Neuron (in vitro differentiated cells): ENCODE data around the gene MRRF.
A peak's percentile ranks its signal among the peaks of the same experiment; 100 is the strongest.

Source experiments
- H2AFZ ChIP-seq: one replicate; pipeline ENCODE4 v1.6.1; 2013; ENCODE audit warnings: low read depth, mild to moderate bottlenecking, inconsistent platforms, low read length, moderate library complexity
- H3K27me3 ChIP-seq: one replicate; pipeline ENCODE4 v1.6.1; 2013; ENCODE audit warnings: low read length; ENCODE audit not compliant: insufficient read depth
- H3K36me3 ChIP-seq: one replicate; pipeline ENCODE4 v1.6.1; 2013; ENCODE audit warnings: low read length; ENCODE audit not compliant: insufficient read depth
- H3K4me1 ChIP-seq: one replicate; pipeline ENCODE4 v1.6.1; 2013; ENCODE audit warnings: low read length; ENCODE audit not compliant: insufficient read depth
- H3K4me3 ChIP-seq: 2 replicates; pipeline ENCODE4 v1.5.1; 2013; ENCODE audit warnings: mild to moderate bottlenecking, low read length, moderate library complexity
- H3K9me3 ChIP-seq: one replicate; pipeline ENCODE4 v1.6.1; 2013; ENCODE audit warnings: low read length

The MRRF gene, protein sequence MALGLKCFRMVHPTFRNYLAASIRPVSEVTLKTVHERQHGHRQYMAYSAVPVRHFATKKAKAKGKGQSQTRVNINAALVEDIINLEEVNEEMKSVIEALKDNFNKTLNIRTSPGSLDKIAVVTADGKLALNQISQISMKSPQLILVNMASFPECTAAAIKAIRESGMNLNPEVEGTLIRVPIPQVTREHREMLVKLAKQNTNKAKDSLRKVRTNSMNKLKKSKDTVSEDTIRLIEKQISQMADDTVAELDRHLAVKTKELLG

DNA sequence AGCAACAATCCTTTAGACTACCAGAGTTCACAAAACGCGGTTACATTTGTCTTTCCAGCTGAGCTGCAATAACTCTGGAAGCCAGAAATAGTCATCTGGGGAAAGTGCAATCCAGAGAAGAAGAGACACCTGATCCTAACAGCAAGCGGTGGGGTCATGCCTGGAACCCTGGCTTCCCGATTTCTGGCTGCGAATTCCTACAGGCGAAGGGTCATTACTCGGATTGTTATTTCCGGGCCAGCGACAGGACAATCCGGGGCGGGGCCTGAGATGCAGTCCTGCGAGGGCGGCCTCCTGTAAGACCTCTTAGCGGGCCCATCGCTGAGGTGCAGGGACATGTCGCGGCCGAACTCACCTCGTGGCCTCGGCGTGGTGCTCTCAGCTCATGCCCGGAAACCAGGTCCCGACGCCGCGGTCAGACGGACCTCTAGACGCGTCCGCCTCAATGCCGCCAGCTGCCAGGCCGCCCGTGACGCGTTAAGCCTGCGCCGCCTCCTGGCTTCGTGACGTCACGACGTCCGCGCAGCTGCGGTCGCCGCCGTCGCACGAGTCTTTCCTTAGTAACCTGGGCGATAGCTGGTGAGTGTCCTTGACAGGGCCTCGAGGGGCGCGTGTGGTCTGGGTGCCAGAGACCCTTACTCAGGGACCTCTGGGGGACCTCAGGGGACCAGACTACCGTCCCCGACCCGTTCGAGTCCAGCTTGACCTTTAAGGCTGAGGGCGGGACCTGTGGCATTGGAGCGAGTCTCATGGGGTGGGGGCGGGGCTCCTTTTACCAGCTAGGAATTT, at the start of gene MRRF, which contains the start of gene RBM18:
MRRF (plus strand) TSS at position 523 of the 789 bp plus-strand sequence. CDS start 6,010 bp downstream, outside the sequence.
RBM18 (minus strand) TSS at position 481 of the 789 bp plus-strand sequence. CDS start 3,348 bp downstream, outside the sequence.
- no peaks in the 10 kb centered on the region for H3K27me3 ChIP-seq
- H3K9me3 ChIP-seq, result no peaks in the 10 kb centered on the region
- H3K4me3 ChIP-seq, result peak within 1 kb of the TSS; percentile 74

DNA sequence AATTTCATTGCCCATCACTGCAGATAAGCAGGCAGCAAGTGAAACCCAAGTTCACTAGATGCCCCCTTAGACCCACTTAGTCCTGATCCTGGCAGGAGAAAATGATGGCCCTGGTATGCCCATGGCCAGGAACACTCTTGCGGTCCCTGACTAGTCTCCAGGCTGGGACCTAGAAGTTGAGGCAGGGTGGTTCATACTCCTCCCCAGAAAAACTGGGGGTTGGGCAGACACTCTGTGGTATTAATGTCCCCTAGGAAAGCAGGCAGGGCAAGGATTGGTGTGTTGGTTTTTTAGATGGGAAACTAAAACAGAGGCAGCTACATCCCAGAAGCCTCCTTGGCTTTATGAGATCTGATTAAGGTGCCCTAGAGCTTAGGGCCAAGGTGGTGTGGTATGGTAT, 49.0 kb upstream of the MRRF start:
- Histone ChIP-seq H3K4me3 (no peak overlapping the region), H3K9me3 (no peaks in the 10 kb centered on the region), H3K36me3 (no peaks in the 10 kb centered on the region), H3K4me1 (peaks cover 3% of the 10 kb centered on the region), H3K27me3 (peaks cover 96% of the 10 kb centered on the region), H2AFZ (no peak overlapping the region)

More for the DNA sequence above, at the start of gene MRRF, which contains the start of gene RBM18:
- Histone ChIP-seq H3K4me1 (peaks cover 16% of the 10 kb centered on the region), H3K36me3 (peaks cover 20% of the 10 kb centered on the region), H2AFZ (peak within 1 kb of the TSS; percentile 72)

DNA sequence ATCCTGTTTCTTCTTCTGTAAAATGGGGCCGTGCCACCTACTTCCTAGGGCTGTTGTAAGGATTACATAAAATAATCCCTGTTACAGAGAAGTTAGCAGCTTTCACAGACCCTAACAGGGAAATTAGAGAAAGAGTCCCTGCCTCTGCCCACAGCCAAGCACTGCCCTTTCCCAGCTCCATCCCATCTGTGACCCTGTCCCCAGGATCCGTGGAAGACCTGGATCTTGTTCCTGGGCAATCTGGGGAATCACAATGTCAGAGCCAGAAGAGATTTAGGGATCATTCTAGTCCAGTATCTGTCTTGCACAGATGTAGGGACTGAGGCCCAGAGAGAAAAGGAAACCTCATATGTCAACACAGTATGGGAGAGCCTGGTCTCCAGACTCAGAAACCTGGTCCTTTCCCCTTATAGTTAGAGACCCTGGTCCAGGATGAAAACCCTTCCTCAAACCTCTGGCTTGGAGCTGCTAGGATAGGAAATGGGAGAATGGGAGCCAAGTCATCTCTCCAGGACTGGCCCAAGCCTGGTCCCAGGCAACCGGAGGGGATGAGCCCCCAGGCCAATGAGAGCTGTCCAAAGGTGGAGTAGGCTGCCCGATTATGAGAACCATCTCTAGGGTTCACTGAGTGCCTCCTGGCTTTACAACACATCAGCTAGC, 48.4 kb upstream of the MRRF start:
- peaks cover 97% of the 10 kb centered on the region for H3K27me3 ChIP-seq

DNA sequence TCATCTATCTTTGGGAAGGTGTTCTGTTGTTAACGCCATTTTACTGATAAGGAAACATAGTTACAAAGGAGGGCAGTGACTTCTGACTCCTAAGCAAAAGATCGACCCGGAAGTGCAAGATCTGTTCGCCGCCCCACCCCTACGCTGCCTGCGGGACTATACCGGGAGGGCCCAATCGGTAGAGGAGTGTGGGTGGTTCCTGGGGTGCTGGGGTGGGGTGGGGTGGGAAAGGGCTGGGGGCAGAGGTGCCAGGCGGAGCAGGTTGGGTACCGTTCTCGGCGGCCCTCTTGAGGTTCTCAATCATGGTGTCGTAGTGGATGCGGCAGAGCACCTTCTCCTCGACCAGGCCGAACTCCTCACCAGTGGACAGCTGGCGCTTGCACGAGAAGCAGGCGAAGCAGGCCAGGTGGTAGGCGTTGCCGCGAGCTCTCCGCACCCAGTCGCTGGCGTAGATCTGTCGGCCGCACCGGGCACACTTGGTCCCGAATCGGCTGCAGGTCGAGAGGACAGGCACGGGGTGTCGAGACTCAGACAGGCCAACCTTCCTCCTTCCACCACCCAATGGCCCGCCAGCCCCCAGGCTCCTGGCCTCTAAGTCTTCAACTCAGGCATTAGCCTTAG, 47.8 kb upstream of the MRRF start:
- Histone ChIP-seq H3K36me3 (no peaks in the 10 kb centered on the region), H2AFZ (no peak overlapping the region), H3K27me3 (peaks cover 97% of the 10 kb centered on the region), H3K4me3 (no peak overlapping the region), H3K9me3 (no peaks in the 10 kb centered on the region), H3K4me1 (peaks cover 7% of the 10 kb centered on the region)

More for the DNA sequence above, 48.4 kb upstream of the MRRF start:
- peaks cover 4% of the 10 kb centered on the region for H3K4me1 ChIP-seq
- no peaks in the 10 kb centered on the region for H3K36me3 ChIP-seq
- no peak overlapping the region for H2AFZ ChIP-seq
- H3K4me3 ChIP-seq, result no peak overlapping the region
- H3K9me3 ChIP-seq, result no peaks in the 10 kb centered on the region

DNA sequence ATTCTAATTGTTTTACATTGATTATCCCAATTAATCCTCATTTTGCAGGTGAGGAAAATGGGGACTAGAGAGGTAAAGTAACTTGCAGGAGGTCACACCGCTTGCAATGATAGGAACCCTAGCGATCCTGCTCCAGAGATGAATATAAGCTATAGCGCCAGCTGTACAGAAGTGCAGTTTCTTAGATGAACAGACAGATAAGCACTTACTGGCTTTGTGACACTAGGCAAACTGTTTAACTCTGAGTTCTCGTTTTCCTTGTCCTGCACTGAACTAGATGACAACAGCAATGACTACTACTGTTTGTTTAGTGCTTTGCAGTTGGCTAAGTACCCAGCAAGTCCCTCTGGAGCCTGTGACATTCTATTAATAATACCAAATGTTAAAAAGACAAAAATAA, 47.0 kb upstream of the MRRF start:
- Histone ChIP-seq H3K4me1 (peaks cover 7% of the 10 kb centered on the region), H3K9me3 (no peaks in the 10 kb centered on the region), H2AFZ (no peak overlapping the region), H3K4me3 (no peak overlapping the region), H3K36me3 (no peaks in the 10 kb centered on the region), H3K27me3 (peaks cover 97% of the 10 kb centered on the region)

DNA sequence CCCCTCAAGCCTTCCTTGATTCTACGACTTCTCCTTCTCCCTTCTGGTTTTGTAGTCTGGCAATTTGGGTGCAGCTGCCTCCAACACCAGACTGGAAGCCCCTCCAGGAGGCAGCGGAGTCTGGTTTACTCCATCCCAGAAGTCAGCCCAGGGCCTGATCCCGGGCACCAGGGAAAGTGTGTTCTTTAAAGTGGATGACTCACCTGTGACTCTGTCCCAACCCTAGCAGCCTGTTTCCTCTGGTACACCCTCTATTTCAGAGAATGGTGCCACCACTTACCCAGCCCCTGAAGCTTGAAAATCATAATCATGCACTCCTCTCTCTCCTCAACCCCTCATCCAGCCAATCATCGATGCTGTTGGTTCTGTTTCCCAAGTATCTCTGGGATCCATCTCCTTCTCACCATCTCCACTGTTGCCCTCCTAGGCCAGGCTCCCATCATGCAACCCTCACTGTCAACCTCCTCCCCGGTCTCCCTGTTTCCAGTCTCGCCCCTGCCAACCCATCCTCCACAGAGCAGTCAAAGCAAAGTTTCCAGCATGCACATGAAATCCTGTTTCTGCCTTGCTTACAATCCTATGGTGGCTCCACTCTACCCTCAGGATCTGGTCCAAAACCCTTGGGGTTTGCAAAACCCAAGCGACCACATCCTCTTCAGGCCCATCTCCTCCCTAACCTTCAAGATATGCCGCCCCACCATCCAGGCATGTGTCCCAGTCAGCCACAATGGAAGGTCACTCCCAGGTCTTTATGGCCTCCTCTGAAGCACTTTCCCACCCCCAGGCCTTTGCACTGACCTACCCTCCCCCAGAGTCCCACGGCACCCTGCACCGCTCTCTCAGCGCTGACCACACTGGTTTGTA, 46.4 kb upstream of the MRRF start:
- no peak overlapping the region for H3K4me3 ChIP-seq
- peaks cover 7% of the 10 kb centered on the region for H3K4me1 ChIP-seq
- no peaks in the 10 kb centered on the region for H3K9me3 ChIP-seq

DNA sequence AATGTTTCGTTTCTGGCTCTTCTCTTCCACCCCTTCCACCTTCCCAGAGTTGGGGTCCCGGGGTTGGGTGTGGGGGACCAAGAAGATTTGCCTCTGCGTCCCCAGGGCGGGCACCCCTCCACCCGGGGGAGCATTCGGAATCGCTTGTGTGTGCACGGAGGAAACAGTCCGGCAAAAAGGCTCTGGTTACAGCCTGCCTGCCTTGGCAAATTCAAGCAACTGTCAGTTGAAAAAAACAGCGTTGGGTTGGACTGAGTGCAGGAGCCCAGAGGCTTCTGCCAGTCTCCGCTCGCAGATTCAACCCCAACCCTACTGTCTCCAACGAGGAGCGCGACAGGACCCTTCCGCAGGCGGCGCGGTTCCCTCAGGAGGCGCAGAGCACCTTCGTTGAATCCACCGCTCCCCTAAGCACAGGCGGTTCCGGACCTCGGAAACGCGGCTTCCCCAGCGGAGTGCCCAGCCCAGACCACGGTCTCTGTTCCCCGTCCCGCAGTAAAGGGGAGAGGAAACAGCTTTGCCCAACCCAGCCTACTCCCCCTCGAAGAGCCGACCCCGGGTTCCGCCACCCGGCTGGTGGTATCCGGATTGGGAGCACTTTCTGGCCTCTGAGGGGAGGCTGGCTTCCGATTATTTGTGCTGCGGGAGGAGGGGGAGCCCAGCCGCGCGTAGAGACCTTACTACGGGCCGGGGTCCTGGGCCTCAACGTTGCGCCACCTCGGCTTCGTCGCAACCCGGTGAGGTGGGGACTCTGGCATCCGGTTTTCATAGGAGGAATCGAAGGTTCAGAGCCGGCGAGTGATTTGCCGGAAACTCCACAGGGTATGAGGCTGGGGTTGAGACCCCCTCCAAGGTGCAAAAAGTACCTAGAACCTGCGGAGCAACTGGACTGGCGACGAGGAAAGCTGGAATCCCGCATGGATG, 45.5 kb upstream of the MRRF start:
- H2AFZ ChIP-seq, result no peak overlapping the region
- no peak overlapping the region for H3K4me3 ChIP-seq
- H3K27me3 ChIP-seq, result peaks cover 99% of the 10 kb centered on the region
- H3K36me3 ChIP-seq, result no peaks in the 10 kb centered on the region
- H3K4me1 ChIP-seq, result peaks cover 7% of the 10 kb centered on the region
- no peaks in the 10 kb centered on the region for H3K9me3 ChIP-seq

More for the DNA sequence above, 46.4 kb upstream of the MRRF start:
- no peaks in the 10 kb centered on the region for H3K36me3 ChIP-seq
- peaks cover 97% of the 10 kb centered on the region for H3K27me3 ChIP-seq
- H2AFZ ChIP-seq, result no peak overlapping the region

DNA sequence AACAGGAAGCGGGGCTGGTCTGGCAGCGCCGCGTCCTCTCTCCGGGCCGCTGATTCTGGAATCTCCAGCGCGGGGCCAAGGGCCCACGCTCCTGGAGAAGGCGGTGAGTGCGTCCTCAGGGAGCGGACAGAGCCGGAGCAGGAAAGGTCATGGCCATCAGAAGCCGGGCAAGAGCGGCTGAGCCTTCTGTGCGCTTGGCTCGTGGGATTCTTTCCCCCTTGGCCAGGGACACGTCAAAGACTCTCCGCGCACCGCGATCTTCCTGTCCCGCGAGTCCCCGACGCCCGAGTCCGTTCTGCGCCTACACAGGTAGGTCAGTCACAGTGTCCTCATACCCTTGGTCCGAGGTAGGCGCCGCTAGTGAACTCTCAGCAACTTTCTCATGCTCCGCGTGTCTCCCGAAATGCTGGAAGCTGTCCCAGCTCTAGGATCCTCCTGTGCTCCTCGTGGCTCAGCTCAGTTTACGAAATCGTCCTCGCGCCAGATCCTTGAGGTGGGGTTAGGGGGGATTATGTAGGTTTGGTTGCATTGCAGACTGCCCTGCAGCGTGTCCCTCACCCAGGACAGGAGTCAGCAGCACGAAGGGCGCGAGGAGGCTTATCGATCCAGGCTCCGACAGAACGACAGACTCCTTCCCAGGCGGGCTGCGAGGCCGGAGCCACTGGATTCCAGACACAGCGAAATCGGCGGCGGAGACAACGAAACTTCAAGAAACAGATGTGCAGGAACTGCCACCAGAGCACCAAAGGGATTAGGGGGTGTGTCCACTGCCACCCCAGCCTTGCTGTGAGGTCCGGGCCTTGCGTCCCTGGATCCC, 44.6 kb upstream of the MRRF start:
- no peak overlapping the region for H3K4me3 ChIP-seq
- H3K36me3 ChIP-seq, result no peaks in the 10 kb centered on the region
- no peak overlapping the region for H2AFZ ChIP-seq
- H3K4me1 ChIP-seq, result peaks cover 7% of the 10 kb centered on the region
- peaks cover 100% of the 10 kb centered on the region for H3K27me3 ChIP-seq
- no peaks in the 10 kb centered on the region for H3K9me3 ChIP-seq

DNA sequence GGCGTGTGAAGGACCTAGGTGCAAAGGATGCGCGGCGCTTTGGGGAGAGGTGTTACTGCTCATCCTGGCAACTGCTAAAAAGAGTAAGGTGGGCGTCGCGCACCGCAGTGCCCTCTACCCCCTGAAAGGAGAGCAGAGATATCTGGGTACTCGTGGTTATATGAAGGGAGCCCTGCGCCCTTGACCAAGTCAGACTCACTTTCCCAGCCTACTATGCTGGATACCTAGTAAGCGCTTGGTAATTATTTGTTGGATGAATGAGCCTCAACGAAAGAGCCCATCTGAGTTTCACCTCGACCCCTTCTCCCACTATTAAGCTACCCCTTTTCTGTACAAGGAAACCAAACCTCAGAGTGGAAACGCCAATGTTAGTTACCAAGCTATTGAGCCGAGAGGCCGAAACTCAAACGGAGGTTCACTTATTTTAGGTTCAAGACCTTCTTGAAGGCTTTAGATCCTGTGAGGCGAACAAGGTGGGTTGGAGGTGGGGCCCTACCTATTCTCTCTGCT, 44.0 kb upstream of the MRRF start:
- Histone ChIP-seq H3K4me1 (peaks cover 7% of the 10 kb centered on the region), H3K36me3 (no peaks in the 10 kb centered on the region), H3K9me3 (no peaks in the 10 kb centered on the region), H3K4me3 (no peak overlapping the region), H2AFZ (no peak overlapping the region), H3K27me3 (peaks cover 100% of the 10 kb centered on the region)

DNA sequence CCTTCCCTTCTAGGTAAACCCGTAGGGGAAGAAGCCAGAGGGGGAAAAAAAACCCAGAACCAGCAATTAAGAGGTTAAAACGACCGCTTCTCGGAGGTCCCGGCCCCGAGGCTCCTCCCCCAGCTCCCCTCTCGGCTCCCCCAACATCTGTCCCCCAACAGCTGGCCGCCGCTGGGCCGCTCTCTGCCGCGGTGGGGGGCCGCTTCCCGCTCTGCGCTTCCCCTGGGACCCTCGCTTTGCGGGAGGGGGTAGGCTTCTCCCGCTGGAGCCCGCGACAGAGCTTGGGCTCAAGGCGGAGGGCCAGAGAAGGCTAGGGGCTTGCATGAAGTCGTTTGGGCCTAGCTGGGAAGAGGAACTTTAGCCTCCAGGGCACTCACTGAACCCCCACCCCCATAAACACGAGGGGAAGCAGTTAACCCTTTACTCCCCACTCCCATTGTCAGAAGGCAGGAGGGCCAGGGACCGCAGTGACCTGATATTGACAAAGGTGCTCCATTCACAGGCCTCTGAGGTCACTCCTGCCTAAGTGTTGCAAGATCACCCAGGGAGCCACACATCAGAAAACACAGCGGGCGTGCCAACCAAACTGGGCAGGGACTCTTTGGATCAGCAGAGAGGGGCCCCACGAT, 43.4 kb upstream of the MRRF start:
- Histone ChIP-seq H3K36me3 (no peaks in the 10 kb centered on the region), H3K27me3 (peaks cover 100% of the 10 kb centered on the region)

More for the DNA sequence above, 43.4 kb upstream of the MRRF start:
- H2AFZ ChIP-seq, result no peak overlapping the region
- no peaks in the 10 kb centered on the region for H3K9me3 ChIP-seq
- H3K4me3 ChIP-seq, result no peak overlapping the region
- peaks cover 7% of the 10 kb centered on the region for H3K4me1 ChIP-seq
